Parathyroid adenoma (tissue), 2 donors: ENCODE results near the gene ASTN2.

ENCODE experiments used
- H2AFZ ChIP-seq: fragments of 300-600 bp; sonication (generic); one replicate; pipeline ENCODE4 v1.7.0; 2017; ENCODE audit warnings: antibody characterized with exemption, mild to moderate bottlenecking
- H3K27ac ChIP-seq: fragments of 300-600 bp; sonication (generic); one replicate; pipeline ENCODE4 v1.7.0; 2017
- H3K27me3 ChIP-seq: fragments of 300-600 bp; sonication (generic); one replicate; pipeline ENCODE4 v1.7.0; 2017; ENCODE audit warnings: low read length; ENCODE audit not compliant: control insufficient read depth, insufficient read depth
- H3K36me3 ChIP-seq: fragments of 300-600 bp; sonication (generic); one replicate; pipeline ENCODE4 v1.7.0; 2017; ENCODE audit warnings: low read length; ENCODE audit not compliant: control insufficient read depth, insufficient read depth
- H3K4me1 ChIP-seq: fragments of 300-600 bp; sonication (generic); one replicate; pipeline ENCODE4 v1.7.0; 2017; ENCODE audit warnings: control low read depth
- H3K4me2 ChIP-seq: fragments of 300-600 bp; sonication (generic); one replicate; pipeline ENCODE4 v1.7.0; 2017; ENCODE audit warnings: low read length
- H3K4me3 ChIP-seq: fragments of 300-600 bp; sonication (generic); one replicate; pipeline ENCODE4 v1.7.0; 2017; ENCODE audit warnings: low read depth, low read length
- H3K79me2 ChIP-seq: fragments of 300-600 bp; sonication (generic); one replicate; pipeline ENCODE4 v1.7.0; 2017; ENCODE audit warnings: control low read depth
- H3K9ac ChIP-seq: fragments of 300-600 bp; sonication (generic); one replicate; pipeline ENCODE4 v1.7.0; 2017; ENCODE audit warnings: mild to moderate bottlenecking
- H3K9me3 ChIP-seq: fragments of 300-600 bp; sonication (generic); one replicate; pipeline ENCODE4 v1.7.0; 2017; ENCODE audit warnings: low read length; ENCODE audit not compliant: control insufficient read depth
- TF ChIP-seq, protein P1 (sequence below): fragments of 300-600 bp; sonication (generic); IDR thresholded peaks from one replicate; pipeline ENCODE4 v1.7.0; 2017; ENCODE audit warnings: antibody characterized with exemption, mild to moderate bottlenecking
- donor health status: primary hyperparathyroidism.

Gene ASTN2

DNA sequence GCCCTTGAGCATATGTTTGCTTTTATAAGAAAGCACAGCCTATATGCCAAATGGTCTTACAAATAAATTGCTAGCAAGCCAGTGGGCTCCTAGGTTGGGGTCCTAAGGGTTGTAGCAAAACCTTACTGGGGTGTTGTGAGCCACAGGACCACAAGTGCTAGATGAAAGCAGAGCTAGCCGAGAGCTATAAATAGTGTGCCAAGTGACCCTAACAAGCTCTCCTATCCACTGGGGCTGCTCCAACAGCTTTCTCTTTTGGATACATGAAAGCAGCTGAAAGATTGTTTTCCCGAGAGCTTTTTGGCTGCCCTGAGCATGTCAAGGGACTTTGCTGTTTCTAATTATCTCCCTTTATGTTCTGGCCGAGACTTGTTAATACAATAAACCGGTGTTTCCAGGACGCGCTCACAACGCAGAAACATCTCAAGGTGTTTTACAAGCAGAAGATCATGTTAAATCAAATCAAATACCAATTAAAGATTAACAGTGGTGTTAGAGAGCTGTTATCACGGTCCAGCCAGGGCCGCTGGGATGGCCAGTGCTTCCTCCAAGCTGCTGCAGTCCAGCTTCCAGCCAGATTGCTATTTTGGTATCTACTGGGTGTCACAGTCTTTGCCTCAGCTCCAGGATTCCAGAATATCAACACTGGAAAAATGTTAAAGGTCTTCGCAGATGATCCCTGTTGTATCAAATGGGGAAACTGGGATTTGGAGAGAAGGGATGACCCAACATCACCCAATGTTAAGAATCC lies 351.0 kb downstream of the ASTN2 start:
- Histone ChIP-seq H3K36me3 (no peaks in the 10 kb centered on the region), H3K9me3 (no peaks in the 10 kb centered on the region), H3K4me3 (no peak overlapping the region), H3K79me2 (no peaks in the 10 kb centered on the region), H2AFZ (no peak overlapping the region), H3K27ac (no peak overlapping the region), H3K4me1 (no peaks in the 10 kb centered on the region), H3K27me3 (no peaks in the 10 kb centered on the region), H3K4me2 (no peak overlapping the region), H3K9ac (no peak overlapping the region)
- TF ChIP-seq, protein P1, sequence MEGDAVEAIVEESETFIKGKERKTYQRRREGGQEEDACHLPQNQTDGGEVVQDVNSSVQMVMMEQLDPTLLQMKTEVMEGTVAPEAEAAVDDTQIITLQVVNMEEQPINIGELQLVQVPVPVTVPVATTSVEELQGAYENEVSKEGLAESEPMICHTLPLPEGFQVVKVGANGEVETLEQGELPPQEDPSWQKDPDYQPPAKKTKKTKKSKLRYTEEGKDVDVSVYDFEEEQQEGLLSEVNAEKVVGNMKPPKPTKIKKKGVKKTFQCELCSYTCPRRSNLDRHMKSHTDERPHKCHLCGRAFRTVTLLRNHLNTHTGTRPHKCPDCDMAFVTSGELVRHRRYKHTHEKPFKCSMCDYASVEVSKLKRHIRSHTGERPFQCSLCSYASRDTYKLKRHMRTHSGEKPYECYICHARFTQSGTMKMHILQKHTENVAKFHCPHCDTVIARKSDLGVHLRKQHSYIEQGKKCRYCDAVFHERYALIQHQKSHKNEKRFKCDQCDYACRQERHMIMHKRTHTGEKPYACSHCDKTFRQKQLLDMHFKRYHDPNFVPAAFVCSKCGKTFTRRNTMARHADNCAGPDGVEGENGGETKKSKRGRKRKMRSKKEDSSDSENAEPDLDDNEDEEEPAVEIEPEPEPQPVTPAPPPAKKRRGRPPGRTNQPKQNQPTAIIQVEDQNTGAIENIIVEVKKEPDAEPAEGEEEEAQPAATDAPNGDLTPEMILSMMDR = no peak

- no peak overlapping the region for H3K4me2 ChIP-seq
- H3K27me3 ChIP-seq = no peaks in the 10 kb centered on the region
- no peak overlapping the region for H3K9ac ChIP-seq
These were observed 353.9 kb downstream of the ASTN2 start for GRCh38 chr9:117060963-117061362.

DNA sequence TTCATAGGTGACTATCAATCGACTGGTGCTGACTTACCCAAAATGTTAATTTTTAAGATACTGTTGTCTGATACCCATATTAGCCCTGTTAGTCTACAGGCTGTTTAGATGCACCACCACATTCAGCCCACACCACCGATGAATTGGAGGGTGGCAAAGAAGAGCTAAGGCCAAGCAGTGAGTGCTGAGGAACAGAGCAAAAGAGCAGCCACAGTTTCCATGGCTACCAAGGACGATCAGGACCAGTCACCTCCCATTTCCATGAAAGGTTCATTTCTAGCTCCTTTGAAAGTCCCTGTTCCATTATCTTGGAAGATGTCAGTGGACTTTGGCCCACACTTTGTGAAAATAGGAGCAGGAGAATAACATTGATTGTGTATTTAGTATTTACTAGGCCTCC lies 364.9 kb downstream of the ASTN2 start:
- H3K27ac ChIP-seq = no peak overlapping the region
- no peak overlapping the region for H3K9ac ChIP-seq
- H3K4me3 ChIP-seq = no peak overlapping the region
- no peaks in the 10 kb centered on the region for H3K27me3 ChIP-seq
- H2AFZ ChIP-seq = no peak overlapping the region
- H3K4me2 ChIP-seq = no peak overlapping the region
- no peaks in the 10 kb centered on the region for H3K9me3 ChIP-seq
- TF ChIP-seq, protein P1 = no peak
- H3K4me1 ChIP-seq = no peaks in the 10 kb centered on the region
- H3K79me2 ChIP-seq = no peaks in the 10 kb centered on the region
- no peaks in the 10 kb centered on the region for H3K36me3 ChIP-seq

More at GRCh38 chr9:117060963-117061362, 353.9 kb downstream of the ASTN2 start:
- H3K79me2 ChIP-seq = no peaks in the 10 kb centered on the region
- H3K36me3 ChIP-seq = no peaks in the 10 kb centered on the region
- H3K4me1 ChIP-seq = no peaks in the 10 kb centered on the region
- no peak overlapping the region for H3K27ac ChIP-seq
- no peak overlapping the region for H2AFZ ChIP-seq
- H3K9me3 ChIP-seq = no peaks in the 10 kb centered on the region
- H3K4me3 ChIP-seq = no peak overlapping the region
- TF ChIP-seq, protein P1 = no peak

DNA sequence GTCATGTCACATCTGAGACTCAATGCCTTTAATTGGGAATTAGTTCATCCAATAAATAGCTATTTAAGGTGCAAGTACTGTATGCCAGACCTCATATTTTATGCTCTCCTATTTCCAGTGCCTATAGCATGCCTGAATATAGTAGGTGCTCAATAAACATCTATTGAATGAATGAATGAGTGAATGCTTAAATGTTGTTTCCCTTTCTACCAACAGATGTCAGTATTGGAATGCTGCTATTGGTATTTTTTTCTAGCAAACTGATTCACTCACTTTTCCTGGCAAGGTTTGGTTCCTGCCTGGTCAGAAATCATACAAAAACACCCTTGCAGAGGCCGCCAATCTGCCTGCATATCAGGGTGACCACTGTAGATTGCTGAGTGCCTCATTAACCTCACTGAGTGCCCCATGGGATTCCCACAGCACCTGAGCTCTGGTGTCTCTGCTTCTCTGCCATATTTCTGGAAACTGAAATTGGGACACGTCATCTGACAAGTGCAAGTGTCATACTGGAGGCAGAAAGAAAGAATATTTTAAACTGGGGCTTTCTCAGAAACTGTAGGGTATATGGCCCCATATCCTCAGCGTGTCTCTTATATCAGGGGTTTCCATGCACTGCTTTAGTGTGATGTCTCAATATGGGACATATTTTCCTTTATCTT lies 368.1 kb downstream of the ASTN2 start:
- Histone ChIP-seq H3K4me1 (no peaks in the 10 kb centered on the region), H3K79me2 (no peaks in the 10 kb centered on the region), H3K36me3 (no peaks in the 10 kb centered on the region), H3K27me3 (no peaks in the 10 kb centered on the region), H3K27ac (no peak overlapping the region), H3K4me3 (no peak overlapping the region), H3K9ac (no peak overlapping the region), H2AFZ (no peak overlapping the region), H3K9me3 (no peaks in the 10 kb centered on the region), H3K4me2 (no peak overlapping the region)
- TF ChIP-seq, protein P1 = no peak
